Fibroblast of villous mesenchyme (primary cell): Measurements from ENCODE around the gene BMP8A. TPM values are rescaled to one million over a fixed set of nuclear protein-coding genes. Genes with fewer than 3 reads are reported as not detected.
"Not testable (repeated sequence)": the region's sequence is repeated elsewhere in the genome, so short reads cannot be mapped to it uniquely, and the experiment has no call there.

ENCODE experiments used
- DNase-seq: peaks from one replicate; pipeline ENCODE4 v3.0.0-alpha.2; 2010; ENCODE audit warnings: low read depth
- H3K4me3 ChIP-seq: 2 replicates; pipeline ENCODE4 v1.5.1; 2011; ENCODE audit warnings: low read depth, mild to moderate bottlenecking, low read length
- total RNA-seq: library from RNA; depleted of rRNA; stranded (reverse); fragments of >200 nt; gene quantifications from 2 replicates; pipeline ENCODE4 v1.2.3, GENCODE V29; 2012
- TF ChIP-seq, protein P1 (sequence below): IDR thresholded peaks from 2 replicates; pipeline ENCODE4 v1.5.1; 2012; ENCODE audit warnings: low read depth, mild to moderate bottlenecking, low read length; ENCODE audit not compliant: insufficient read depth

The BMP8A gene
- total RNA-seq, 1 donor: 1.7 TPM

DNA sequence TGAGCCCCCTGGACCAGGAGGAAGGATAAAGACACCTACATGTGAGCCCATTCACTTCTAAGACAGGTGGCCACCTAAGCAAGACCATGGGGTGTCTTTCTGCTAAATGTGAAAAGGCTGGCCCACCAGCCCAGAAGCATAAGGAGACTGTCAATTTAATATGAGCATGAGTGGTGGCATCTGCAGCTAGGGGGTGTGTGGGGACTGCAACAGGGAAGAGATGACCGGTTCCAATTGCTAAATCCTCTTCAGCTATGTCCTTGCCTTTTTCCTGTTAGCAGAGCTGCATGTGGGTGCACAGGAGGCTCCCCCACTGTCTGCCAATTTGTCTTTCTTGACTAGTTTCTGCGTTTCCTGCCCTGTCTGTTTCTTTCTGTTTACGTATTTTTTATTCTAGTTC is 22.3 kb upstream of the BMP8A start:
- no peak for DNase-seq
- TF ChIP-seq, protein P1, sequence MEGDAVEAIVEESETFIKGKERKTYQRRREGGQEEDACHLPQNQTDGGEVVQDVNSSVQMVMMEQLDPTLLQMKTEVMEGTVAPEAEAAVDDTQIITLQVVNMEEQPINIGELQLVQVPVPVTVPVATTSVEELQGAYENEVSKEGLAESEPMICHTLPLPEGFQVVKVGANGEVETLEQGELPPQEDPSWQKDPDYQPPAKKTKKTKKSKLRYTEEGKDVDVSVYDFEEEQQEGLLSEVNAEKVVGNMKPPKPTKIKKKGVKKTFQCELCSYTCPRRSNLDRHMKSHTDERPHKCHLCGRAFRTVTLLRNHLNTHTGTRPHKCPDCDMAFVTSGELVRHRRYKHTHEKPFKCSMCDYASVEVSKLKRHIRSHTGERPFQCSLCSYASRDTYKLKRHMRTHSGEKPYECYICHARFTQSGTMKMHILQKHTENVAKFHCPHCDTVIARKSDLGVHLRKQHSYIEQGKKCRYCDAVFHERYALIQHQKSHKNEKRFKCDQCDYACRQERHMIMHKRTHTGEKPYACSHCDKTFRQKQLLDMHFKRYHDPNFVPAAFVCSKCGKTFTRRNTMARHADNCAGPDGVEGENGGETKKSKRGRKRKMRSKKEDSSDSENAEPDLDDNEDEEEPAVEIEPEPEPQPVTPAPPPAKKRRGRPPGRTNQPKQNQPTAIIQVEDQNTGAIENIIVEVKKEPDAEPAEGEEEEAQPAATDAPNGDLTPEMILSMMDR: no peak
- no peak overlapping the region for H3K4me3 ChIP-seq

- TF ChIP-seq, protein P1: no peak
- no peak overlapping the region for H3K4me3 ChIP-seq
- DNase-seq: no peak
These were observed 21.4 kb upstream of the BMP8A start for GRCh38 chr1:39470040-39470439.

DNA sequence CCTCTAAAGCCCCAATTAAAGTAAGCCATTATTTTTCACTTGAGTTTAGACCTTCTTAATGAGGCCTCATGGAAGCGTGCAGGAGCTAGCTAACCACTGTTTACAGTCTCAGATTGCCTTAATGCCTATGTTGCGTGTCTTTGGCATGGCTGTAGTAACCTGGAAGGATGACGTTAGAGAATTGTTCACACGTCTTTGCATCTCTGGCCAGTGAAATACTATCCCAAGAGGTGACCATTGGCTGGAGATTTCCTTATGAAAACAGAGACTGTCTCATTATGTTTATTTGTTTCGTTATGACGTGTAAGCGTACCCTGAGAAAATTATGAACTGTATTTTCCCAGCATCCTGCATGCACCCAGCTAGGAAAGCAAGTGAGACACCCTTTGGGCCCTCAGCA is 18.6 kb upstream of the BMP8A start:
- DNase-seq: no peak

GRCh38 chr1:39473324-39473723 is 18.1 kb upstream of the BMP8A start:
- TF ChIP-seq, protein P1: no peak
- no peak for DNase-seq
- no peak overlapping the region for H3K4me3 ChIP-seq

More for the DNA sequence above, 18.6 kb upstream of the BMP8A start:
- H3K4me3 ChIP-seq: no peak overlapping the region
- TF ChIP-seq, protein P1: no peak

GRCh38 chr1:39474810-39475209 is 16.6 kb upstream of the BMP8A start:
- H3K4me3 ChIP-seq: no peak overlapping the region
- TF ChIP-seq, protein P1: no peak
- DNase-seq: no peak

DNA sequence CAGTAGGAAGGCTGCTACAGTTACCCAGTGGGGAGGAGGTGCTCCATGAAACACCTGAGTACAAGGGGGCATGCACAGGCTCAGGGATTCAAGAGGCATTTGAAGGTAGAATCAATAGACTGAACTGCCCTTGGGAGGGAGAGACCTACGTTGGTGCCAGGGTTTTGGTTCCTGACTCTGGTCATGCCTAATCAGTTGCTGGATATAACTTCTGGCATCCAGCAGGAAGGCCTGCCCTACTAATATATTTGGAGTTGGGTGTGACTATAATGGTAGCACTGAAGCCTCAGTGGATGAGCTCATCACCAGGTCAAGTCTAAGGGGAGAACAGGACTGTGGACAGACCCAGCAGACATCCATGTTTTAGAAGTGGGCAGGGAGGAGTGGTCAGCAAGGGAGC is 15.9 kb upstream of the BMP8A start:
- not testable (repeated sequence) for DNase-seq, H3K4me3 ChIP-seq

DNA sequence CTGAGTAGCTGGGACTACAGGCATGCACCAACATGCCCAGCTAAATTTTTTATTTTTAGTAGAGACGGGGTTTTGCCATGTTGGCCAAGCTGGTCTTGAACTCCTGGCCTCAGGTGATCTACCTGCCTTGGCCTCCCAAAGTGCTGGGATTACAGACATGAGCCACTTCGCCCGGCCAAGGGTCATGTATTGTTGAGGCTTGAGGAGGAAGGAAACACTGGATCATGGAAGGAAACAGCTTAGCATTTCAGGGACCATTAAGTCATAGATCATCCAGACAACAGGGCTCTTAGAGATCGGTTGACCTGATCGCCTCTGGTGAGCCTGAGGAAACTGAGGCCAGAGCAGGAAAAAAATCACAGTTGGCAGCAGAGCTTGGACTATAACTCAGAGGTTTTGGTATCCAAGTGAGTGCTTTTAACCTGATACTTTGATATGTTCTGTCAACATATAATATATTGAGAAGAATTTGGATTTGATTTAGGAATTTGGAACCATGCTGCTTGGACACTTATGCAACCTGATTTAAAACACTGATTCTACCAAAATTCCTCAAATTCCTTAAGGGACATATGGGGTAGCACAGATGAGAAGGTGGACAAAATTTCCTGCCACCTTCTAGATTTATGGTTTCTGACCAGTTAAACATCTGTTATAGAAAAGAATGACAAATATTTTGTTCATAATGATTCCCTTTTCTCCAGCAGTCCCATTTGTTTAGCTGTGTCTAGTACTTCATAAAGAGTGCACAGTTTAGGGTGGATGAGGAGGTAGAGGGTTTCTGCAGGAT is 13.1 kb upstream of the BMP8A start:
- no peak for DNase-seq
- TF ChIP-seq, protein P1: no peak
- no peak overlapping the region for H3K4me3 ChIP-seq
